ENCODE data around the gene WDR44. TPM values are rescaled to one million over a fixed set of nuclear protein-coding genes. Genes with fewer than 3 reads are reported as not detected.

WDR44 gene
- total and polyA plus RNA-seq, 2 of the 13 experiments (the other 11 are each of a cell fraction or from before 2014, with no cell fraction given) = 2.2 to 4.3 TPM

DNA sequence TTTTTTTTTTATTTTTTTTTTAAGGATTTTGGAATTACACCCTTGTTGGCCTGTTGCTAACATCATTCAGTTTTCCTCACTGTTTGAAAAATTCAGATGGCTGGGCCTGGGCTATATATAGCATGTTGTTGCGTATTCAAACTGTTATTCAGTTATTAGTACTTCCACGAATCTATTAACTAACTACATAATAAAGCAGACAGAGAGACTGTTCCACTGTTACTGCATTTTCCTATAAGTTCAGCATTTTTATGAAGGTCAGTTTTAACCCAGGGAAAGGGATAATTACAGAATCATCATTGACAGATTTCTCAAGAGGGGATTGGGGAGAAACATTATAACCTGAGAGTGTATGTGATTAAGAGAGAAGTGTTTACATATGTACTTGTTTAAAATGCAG lies 152.8 kb downstream of the WDR44 start (continued):
- TF ChIP-seq, protein P1, sequence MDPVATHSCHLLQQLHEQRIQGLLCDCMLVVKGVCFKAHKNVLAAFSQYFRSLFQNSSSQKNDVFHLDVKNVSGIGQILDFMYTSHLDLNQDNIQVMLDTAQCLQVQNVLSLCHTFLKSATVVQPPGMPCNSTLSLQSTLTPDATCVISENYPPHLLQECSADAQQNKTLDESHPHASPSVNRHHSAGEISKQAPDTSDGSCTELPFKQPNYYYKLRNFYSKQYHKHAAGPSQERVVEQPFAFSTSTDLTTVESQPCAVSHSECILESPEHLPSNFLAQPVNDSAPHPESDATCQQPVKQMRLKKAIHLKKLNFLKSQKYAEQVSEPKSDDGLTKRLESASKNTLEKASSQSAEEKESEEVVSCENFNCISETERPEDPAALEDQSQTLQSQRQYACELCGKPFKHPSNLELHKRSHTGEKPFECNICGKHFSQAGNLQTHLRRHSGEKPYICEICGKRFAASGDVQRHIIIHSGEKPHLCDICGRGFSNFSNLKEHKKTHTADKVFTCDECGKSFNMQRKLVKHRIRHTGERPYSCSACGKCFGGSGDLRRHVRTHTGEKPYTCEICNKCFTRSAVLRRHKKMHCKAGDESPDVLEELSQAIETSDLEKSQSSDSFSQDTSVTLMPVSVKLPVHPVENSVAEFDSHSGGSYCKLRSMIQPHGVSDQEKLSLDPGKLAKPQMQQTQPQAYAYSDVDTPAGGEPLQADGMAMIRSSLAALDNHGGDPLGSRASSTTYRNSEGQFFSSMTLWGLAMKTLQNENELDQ (CRISPR knock-in tag; IDR thresholded peaks at IDR 0.05; ENCODE audit: borderline replicate concordance) = no peak
- no peak for TF ChIP-seq FIP1L1 (IDR thresholded peaks at IDR 0.05; ENCODE audit: borderline replicate concordance, insufficient read depth, low read depth, low read length)
- TF ChIP-seq SMYD3 (CRISPR knock-in tag; IDR thresholded peaks at IDR 0.05) = no peak

DNA sequence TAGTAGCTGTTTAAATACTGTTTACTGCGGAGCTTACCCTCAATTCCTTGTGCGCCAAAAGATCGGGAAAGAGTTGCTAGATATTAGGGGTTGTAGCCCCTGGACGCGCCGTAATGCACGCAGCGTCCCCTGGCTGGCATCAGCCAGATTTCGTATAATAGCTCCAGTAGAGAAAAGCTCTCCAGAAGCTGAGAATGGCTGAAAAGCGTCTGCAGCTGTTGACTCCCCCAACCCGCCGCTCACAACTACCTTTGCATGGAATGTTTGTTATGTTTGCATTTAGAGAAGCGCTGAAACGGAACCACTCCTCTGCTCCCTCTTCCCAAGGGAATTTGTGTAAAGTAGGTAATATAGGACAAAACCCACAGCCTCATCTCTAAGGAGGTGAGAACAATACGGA lies 153.4 kb downstream of the WDR44 start:
- H4K20me1 ChIP-seq (ENCODE audit: insufficient read depth, low read length) = no peaks in the 10 kb centered on the region
- H3K79me2 ChIP-seq (ENCODE audit: insufficient read depth, low read length) = no peaks in the 10 kb centered on the region
- ATAC-seq = no peak
- peaks cover 2 to 11% of the 10 kb centered on the region in 2 experiments; a peak in 2 of 5 replicates for H3K27me3 ChIP-seq (ENCODE audit: control insufficient read depth in 1 of 2, insufficient read depth in 2 of 2, low read length in 2 of 2)
- H3K9me3 ChIP-seq (ENCODE audit: low read length) = no peaks in the 10 kb centered on the region
- peaks cover 14% of the 10 kb centered on the region for H3K4me1 ChIP-seq (ENCODE audit: insufficient read depth, low read length)
- WGBS (ENCODE audit: low lambda C conversion rate) = 56% methylated on average over 4 of the region's 15 CpGs
- H3K27ac ChIP-seq (ENCODE audit: extremely low read length, insufficient read depth, low read length) = no peak overlapping the region
- in situ Hi-C loops (cut with HindIII; ENCODE audit: extremely low pct_ligation_motif_present, low pct_unique_long_range_greater_than_20kb) (no loop called here), intact Hi-C loops (cut with micrococcal nuclease; ENCODE audit: unreplicated experiment) (no loop called here)
- H3K4me2 ChIP-seq (ENCODE audit: low read depth, low read length) = no peak overlapping the region
- no peak for DNase-seq (ENCODE audit: low spot score)
- no peaks in the 10 kb centered on the region for H3K36me3 ChIP-seq (replicated peaks in 1 of 2; ENCODE audit: control insufficient read depth in 1 of 2, insufficient read depth in 2 of 2, low read length in 2 of 2)
- H3K9ac ChIP-seq (ENCODE audit: insufficient read depth, low read depth, low read length) = no peak overlapping the region
- no peak for FAIRE-seq
- BruUV-seq (replicated peaks) = no TSS peak
- no peak overlapping the region for H3K4me3 ChIP-seq (replicated peaks in 1 of 3; ENCODE audit: insufficient read depth in 1 of 3, low read depth in 2 of 3, low read length in 3 of 3)
- ChIA-PET CTCF (ENCODE audit: low intra/inter-chr PET ratio, low total read pairs) (no interaction called here), POLR2A (no interaction called here)
- H2AFZ ChIP-seq (ENCODE audit: low read length) = no peak overlapping the region
- TF ChIP-seq, protein P2, sequence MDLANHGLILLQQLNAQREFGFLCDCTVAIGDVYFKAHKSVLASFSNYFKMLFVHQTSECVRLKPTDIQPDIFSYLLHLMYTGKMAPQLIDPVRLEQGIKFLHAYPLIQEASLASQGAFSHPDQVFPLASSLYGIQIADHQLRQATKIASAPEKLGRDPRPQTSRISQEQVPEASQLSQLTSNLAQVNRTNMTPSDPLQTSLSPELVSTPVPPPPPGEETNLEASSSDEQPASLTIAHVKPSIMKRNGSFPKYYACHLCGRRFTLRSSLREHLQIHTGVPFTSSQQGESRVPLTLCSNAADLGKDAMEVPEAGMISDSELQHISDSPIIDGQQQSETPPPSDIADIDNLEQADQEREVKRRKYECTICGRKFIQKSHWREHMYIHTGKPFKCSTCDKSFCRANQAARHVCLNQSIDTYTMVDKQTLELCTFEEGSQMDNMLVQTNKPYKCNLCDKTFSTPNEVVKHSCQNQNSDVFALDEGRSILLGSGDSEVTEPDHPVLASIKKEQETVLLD (CRISPR knock-in tag; IDR thresholded peaks at IDR 0.05; ENCODE audit: low read depth) = no peak
- TF ChIP-seq TCF7L2 (IDR thresholded peaks at IDR 0.05; ENCODE audit: low read depth, low read length) = no peak
- TF ChIP-seq MIXL1 (CRISPR knock-in tag; IDR thresholded peaks at IDR 0.05) = no peak
- TF ChIP-seq, protein P3, sequence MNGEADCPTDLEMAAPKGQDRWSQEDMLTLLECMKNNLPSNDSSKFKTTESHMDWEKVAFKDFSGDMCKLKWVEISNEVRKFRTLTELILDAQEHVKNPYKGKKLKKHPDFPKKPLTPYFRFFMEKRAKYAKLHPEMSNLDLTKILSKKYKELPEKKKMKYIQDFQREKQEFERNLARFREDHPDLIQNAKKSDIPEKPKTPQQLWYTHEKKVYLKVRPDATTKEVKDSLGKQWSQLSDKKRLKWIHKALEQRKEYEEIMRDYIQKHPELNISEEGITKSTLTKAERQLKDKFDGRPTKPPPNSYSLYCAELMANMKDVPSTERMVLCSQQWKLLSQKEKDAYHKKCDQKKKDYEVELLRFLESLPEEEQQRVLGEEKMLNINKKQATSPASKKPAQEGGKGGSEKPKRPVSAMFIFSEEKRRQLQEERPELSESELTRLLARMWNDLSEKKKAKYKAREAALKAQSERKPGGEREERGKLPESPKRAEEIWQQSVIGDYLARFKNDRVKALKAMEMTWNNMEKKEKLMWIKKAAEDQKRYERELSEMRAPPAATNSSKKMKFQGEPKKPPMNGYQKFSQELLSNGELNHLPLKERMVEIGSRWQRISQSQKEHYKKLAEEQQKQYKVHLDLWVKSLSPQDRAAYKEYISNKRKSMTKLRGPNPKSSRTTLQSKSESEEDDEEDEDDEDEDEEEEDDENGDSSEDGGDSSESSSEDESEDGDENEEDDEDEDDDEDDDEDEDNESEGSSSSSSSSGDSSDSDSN (CRISPR knock-in tag; IDR thresholded peaks at IDR 0.05) = no peak
- TF ChIP-seq, protein P4, sequence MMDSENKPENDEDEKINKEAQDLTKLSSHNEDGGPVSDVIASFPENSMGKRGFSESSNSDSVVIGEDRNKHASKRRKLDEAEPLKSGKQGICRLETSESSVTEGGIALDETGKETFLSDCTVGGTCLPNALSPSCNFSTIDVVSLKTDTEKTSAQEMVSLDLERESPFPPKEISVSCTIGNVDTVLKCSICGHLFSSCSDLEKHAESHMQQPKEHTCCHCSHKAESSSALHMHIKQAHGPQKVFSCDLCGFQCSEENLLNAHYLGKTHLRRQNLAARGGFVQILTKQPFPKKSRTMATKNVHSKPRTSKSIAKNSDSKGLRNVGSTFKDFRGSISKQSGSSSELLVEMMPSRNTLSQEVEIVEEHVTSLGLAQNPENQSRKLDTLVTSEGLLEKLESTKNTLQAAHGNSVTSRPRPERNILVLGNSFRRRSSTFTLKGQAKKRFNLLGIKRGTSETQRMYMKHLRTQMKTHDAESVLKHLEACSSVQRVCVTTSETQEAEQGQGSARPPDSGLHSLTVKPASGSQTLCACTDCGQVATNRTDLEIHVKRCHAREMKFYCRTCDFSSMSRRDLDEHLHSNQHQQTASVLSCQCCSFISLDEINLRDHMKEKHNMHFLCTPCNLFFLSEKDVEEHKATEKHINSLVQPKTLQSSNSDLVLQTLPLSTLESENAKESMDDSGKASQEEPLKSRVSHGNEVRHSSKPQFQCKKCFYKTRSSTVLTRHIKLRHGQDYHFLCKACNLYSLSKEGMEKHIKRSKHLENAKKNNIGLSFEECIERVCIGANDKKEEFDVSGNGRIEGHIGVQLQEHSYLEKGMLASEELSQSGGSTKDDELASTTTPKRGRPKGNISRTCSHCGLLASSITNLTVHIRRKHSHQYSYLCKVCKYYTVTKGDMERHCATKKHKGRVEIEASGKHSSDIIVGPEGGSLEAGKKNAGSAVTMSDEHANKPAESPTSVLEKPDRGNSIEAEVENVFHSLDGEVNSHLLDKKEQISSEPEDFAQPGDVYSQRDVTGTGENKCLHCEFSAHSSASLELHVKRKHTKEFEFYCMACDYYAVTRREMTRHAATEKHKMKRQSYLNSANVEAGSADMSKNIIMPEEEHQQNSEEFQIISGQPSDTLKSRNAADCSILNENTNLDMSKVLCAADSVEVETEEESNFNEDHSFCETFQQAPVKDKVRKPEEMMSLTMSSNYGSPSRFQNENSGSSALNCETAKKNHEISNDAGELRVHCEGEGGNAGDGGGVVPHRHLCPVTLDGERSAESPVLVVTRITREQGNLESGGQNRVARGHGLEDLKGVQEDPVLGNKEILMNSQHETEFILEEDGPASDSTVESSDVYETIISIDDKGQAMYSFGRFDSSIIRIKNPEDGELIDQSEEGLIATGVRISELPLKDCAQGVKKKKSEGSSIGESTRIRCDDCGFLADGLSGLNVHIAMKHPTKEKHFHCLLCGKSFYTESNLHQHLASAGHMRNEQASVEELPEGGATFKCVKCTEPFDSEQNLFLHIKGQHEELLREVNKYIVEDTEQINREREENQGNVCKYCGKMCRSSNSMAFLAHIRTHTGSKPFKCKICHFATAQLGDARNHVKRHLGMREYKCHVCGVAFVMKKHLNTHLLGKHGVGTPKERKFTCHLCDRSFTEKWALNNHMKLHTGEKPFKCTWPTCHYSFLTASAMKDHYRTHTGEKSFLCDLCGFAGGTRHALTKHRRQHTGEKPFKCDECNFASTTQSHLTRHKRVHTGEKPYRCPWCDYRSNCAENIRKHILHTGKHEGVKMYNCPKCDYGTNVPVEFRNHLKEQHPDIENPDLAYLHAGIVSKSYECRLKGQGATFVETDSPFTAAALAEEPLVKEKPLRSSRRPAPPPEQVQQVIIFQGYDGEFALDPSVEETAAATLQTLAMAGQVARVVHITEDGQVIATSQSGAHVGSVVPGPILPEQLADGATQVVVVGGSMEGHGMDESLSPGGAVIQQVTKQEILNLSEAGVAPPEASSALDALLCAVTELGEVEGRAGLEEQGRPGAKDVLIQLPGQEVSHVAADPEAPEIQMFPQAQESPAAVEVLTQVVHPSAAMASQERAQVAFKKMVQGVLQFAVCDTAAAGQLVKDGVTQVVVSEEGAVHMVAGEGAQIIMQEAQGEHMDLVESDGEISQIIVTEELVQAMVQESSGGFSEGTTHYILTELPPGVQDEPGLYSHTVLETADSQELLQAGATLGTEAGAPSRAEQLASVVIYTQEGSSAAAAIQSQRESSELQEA (CRISPR knock-in tag; IDR thresholded peaks at IDR 0.05; ENCODE audit: not compliant biosample characterization) = no peak

All from HepG2 (cell line).